ENCODE measurements around the gene TCERG1. TPM values are rescaled to one million over a fixed set of nuclear protein-coding genes. Genes with fewer than 3 reads are reported as not detected.
"Not testable (repeated sequence)": the region's sequence is repeated elsewhere in the genome, so short reads cannot be mapped to it uniquely, and the experiment has no call there.

Gene TCERG1
- total RNA-seq, 1 donor from 2014 or later: 47.5 TPM

GRCh38 chr5:146533882-146534281, 86.7 kb downstream of the TCERG1 start:
- Histone ChIP-seq H3K36me3 (ENCODE audit: control insufficient read depth in 3 of 3, insufficient read depth in 3 of 3, low read length in 3 of 3) (no peaks in the 10 kb centered on the region), H3K27ac (ENCODE audit: low read depth, low read length) (no peak overlapping the region), H3K9me3 (ENCODE audit: control insufficient read depth in 3 of 3, low read length in 3 of 3) (no peaks in the 10 kb centered on the region), H3K4me1 (ENCODE audit: control insufficient read depth in 3 of 3, insufficient read depth in 3 of 3, low read length in 3 of 3) (no peaks in the 10 kb centered on the region), H3K9ac (ENCODE audit: low read depth in 1 of 3, low read length in 3 of 3) (no peak overlapping the region), H3K27me3 (ENCODE audit: control insufficient read depth in 3 of 3, insufficient read depth in 3 of 3, low read length in 3 of 3) (no peaks in the 10 kb centered on the region), H3K4me3 (ENCODE audit: low read length in 3 of 3) (no peak overlapping the region)

DNA sequence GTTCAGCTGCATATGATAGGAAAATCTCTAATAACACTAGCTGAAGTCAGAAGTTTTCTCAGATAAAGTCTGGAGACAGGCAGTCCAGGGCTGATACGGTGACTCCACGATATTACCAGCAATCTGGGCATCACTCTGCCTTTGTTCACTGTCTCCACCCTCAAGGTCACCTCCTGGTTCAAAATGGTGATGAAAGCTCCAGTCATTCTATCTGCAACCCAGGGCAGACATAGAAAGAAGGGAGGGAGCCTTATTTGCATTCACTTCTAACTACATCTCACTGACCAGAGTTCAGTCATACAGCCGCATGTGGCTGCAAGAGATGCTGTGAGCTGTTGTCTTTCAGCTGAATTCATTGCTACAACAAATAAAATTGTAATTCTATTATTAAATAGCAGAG, 91.3 kb downstream of the TCERG1 start:
- H3K4me1 ChIP-seq (ENCODE audit: control insufficient read depth in 3 of 3, insufficient read depth in 3 of 3, low read length in 3 of 3): no peaks in the 10 kb centered on the region
- H3K27ac ChIP-seq (ENCODE audit: low read depth, low read length): no peak overlapping the region
- no peaks in the 10 kb centered on the region for H3K36me3 ChIP-seq (ENCODE audit: control insufficient read depth in 3 of 3, insufficient read depth in 3 of 3, low read length in 3 of 3)
- H3K9ac ChIP-seq (ENCODE audit: low read depth in 1 of 3, low read length in 3 of 3): no peak overlapping the region
- H3K9me3 ChIP-seq (ENCODE audit: control insufficient read depth in 3 of 3, low read length in 3 of 3): no peaks in the 10 kb centered on the region
- H3K27me3 ChIP-seq (ENCODE audit: control insufficient read depth in 3 of 3, insufficient read depth in 3 of 3, low read length in 3 of 3): peaks cover 0 to 3% (median 0%) of the 10 kb centered on the region in 3 donors
- no peak overlapping the region for H3K4me3 ChIP-seq (ENCODE audit: low read length in 3 of 3)

- H3K27ac ChIP-seq (ENCODE audit: low read depth, low read length): no peak overlapping the region
- H3K27me3 ChIP-seq (ENCODE audit: control insufficient read depth in 3 of 3, insufficient read depth in 3 of 3, low read length in 3 of 3): peaks cover 0 to 3% (median 0%) of the 10 kb centered on the region in 3 donors
- no peaks in the 10 kb centered on the region for H3K36me3 ChIP-seq (ENCODE audit: control insufficient read depth in 3 of 3, insufficient read depth in 3 of 3, low read length in 3 of 3)
- H3K9ac ChIP-seq (ENCODE audit: low read depth in 1 of 3, low read length in 3 of 3): no peak overlapping the region
- H3K4me1 ChIP-seq (ENCODE audit: control insufficient read depth in 3 of 3, insufficient read depth in 3 of 3, low read length in 3 of 3): no peaks in the 10 kb centered on the region
- no peak overlapping the region for H3K4me3 ChIP-seq (ENCODE audit: low read length in 3 of 3)
- no peaks in the 10 kb centered on the region for H3K9me3 ChIP-seq (ENCODE audit: control insufficient read depth in 3 of 3, low read length in 3 of 3)
These were observed 92.8 kb downstream of the TCERG1 start for GRCh38 chr5:146539973-146540372.

GRCh38 chr5:146540414-146540813, 93.3 kb downstream of the TCERG1 start:
- H3K4me1 ChIP-seq (ENCODE audit: control insufficient read depth in 3 of 3, insufficient read depth in 3 of 3, low read length in 3 of 3): no peaks in the 10 kb centered on the region
- H3K4me3 ChIP-seq (ENCODE audit: low read length in 3 of 3): no peak overlapping the region
- no peak overlapping the region for H3K27ac ChIP-seq (ENCODE audit: low read depth, low read length)
- no peaks in the 10 kb centered on the region for H3K36me3 ChIP-seq (ENCODE audit: control insufficient read depth in 3 of 3, insufficient read depth in 3 of 3, low read length in 3 of 3)
- H3K9me3 ChIP-seq (ENCODE audit: control insufficient read depth in 3 of 3, low read length in 3 of 3): no peaks in the 10 kb centered on the region
- H3K27me3 ChIP-seq (ENCODE audit: control insufficient read depth in 3 of 3, insufficient read depth in 3 of 3, low read length in 3 of 3): peaks cover 0 to 3% (median 0%) of the 10 kb centered on the region in 3 donors
- H3K9ac ChIP-seq (ENCODE audit: low read depth in 1 of 3, low read length in 3 of 3): no peak overlapping the region

DNA sequence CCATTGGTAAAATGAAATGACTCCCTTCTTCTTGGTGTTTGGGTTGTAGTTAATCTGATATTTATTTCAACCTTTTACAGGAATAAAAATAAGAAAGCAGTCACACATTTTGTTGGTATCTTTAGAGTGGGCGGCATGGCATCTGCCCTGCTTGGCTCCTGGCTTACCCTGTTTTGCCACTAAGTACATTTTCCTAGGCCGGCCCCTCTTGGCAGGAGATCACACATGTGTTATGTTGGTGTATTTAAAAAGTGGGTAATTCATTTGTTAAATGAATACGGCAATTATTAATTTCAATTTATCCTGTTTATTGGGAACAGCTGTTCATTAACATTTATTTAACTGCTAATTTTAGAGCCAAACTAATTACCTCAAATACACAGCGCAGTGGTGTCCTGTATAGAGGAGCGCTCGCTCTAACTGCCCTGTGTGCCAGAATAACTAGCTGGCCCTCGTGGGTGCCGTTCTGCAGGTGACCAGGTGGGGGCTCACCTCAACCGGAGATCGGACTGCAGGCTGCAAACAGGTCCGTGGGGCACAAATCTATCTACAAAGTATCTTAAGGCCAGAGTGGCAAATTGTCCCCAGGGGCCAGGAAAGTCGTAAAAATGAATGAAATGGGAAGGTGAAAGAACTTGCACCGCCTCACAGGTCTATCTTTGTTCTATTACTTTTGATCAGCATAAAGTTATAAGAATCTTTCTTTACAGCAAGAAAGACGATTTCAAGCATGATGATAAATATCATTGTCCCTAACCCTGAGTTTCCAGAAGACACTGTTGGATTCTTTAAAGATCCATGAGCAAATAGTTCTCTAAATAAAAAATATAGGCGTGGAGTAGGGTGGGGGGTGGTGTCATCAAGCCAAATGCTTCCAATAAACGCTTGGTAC, 95.1 kb downstream of the TCERG1 start:
- Histone ChIP-seq H3K9ac (ENCODE audit: low read depth in 1 of 3, low read length in 3 of 3) (no peak overlapping the region), H3K9me3 (ENCODE audit: control insufficient read depth in 3 of 3, low read length in 3 of 3) (no peaks in the 10 kb centered on the region), H3K27ac (ENCODE audit: low read depth, low read length) (no peak overlapping the region), H3K27me3 (ENCODE audit: control insufficient read depth in 3 of 3, insufficient read depth in 3 of 3, low read length in 3 of 3) (peaks cover 0 to 3% (median 0%) of the 10 kb centered on the region in 3 donors), H3K36me3 (ENCODE audit: control insufficient read depth in 3 of 3, insufficient read depth in 3 of 3, low read length in 3 of 3) (no peaks in the 10 kb centered on the region), H3K4me3 (ENCODE audit: low read length in 3 of 3) (no peak overlapping the region), H3K4me1 (ENCODE audit: control insufficient read depth in 3 of 3, insufficient read depth in 3 of 3, low read length in 3 of 3) (no peaks in the 10 kb centered on the region)

GRCh38 chr5:146544232-146544631, 97.1 kb downstream of the TCERG1 start:
- Histone ChIP-seq H3K27me3 (ENCODE audit: control insufficient read depth in 3 of 3, insufficient read depth in 3 of 3, low read length in 3 of 3) (peaks cover 0 to 3% (median 0%) of the 10 kb centered on the region in 3 donors), H3K9ac (ENCODE audit: low read depth in 1 of 3, low read length in 3 of 3) (no peak overlapping the region), H3K4me1 (ENCODE audit: control insufficient read depth in 3 of 3, insufficient read depth in 3 of 3, low read length in 3 of 3) (no peaks in the 10 kb centered on the region)

DNA sequence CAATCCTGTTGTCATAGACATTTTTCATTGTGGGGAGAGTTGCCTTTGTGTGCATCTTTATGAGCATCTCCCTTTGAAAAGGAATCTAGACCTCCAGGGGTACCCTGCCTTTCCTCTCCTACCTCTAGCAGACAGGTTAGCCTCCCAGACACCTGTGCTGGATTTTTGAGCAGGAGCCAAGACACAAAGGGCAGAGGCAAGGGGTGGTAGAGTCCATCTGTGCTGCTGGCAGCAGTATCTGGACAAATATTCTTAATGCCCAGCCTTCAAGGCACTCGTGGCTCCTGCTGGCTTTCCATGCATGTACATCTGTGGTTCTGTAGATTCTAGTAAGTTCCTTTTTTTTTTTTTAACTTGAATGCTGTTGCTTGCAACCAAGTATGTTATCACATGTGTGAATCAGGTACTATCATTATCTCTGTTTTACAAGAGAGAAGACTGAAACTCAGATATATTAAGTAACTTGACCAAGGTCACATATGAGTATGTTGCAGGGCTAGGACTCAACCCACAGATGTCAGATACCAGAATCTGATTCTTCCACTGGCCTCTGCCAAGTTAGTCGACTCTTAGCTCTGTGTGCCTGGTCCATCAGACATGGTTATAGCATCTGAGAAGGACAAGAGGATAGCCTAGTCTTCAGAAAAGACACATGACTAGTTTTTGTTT, 101.8 kb downstream of the TCERG1 start:
- Histone ChIP-seq H3K4me3 (ENCODE audit: low read length in 3 of 3) (no peak overlapping the region), H3K27ac (ENCODE audit: low read depth, low read length) (no peak overlapping the region), H3K9ac (ENCODE audit: low read depth in 1 of 3, low read length in 3 of 3) (no peak overlapping the region), H3K27me3 (ENCODE audit: control insufficient read depth in 3 of 3, insufficient read depth in 3 of 3, low read length in 3 of 3) (peaks cover 0 to 3% (median 0%) of the 10 kb centered on the region in 3 donors), H3K4me1 (ENCODE audit: control insufficient read depth in 3 of 3, insufficient read depth in 3 of 3, low read length in 3 of 3) (no peaks in the 10 kb centered on the region), H3K9me3 (ENCODE audit: control insufficient read depth in 3 of 3, low read length in 3 of 3) (no peaks in the 10 kb centered on the region), H3K36me3 (ENCODE audit: control insufficient read depth in 3 of 3, insufficient read depth in 3 of 3, low read length in 3 of 3) (no peaks in the 10 kb centered on the region)

More at GRCh38 chr5:146544232-146544631, 97.1 kb downstream of the TCERG1 start:
- H3K27ac ChIP-seq (ENCODE audit: low read depth, low read length): no peak overlapping the region
- no peaks in the 10 kb centered on the region for H3K9me3 ChIP-seq (ENCODE audit: control insufficient read depth in 3 of 3, low read length in 3 of 3)
- H3K4me3 ChIP-seq (ENCODE audit: low read length in 3 of 3): no peak overlapping the region
- H3K36me3 ChIP-seq (ENCODE audit: control insufficient read depth in 3 of 3, insufficient read depth in 3 of 3, low read length in 3 of 3): no peaks in the 10 kb centered on the region

- H3K4me1 ChIP-seq (ENCODE audit: control insufficient read depth in 3 of 3, insufficient read depth in 3 of 3, low read length in 3 of 3): no peaks in the 10 kb centered on the region
- no peaks in the 10 kb centered on the region for H3K36me3 ChIP-seq (ENCODE audit: control insufficient read depth in 3 of 3, insufficient read depth in 3 of 3, low read length in 3 of 3)
- H3K27me3 ChIP-seq (ENCODE audit: control insufficient read depth in 3 of 3, insufficient read depth in 3 of 3, low read length in 3 of 3): peaks cover 0 to 3% (median 0%) of the 10 kb centered on the region in 3 donors
- H3K4me3 ChIP-seq (ENCODE audit: low read length in 3 of 3): no peak overlapping the region
- H3K27ac ChIP-seq (ENCODE audit: low read depth, low read length): no peak overlapping the region
- no peak overlapping the region for H3K9ac ChIP-seq (ENCODE audit: low read depth in 1 of 3, low read length in 3 of 3)
- H3K9me3 ChIP-seq (ENCODE audit: control insufficient read depth in 3 of 3, low read length in 3 of 3): no peaks in the 10 kb centered on the region
These were observed 102.5 kb downstream of the TCERG1 start for GRCh38 chr5:146549615-146550014.

DNA sequence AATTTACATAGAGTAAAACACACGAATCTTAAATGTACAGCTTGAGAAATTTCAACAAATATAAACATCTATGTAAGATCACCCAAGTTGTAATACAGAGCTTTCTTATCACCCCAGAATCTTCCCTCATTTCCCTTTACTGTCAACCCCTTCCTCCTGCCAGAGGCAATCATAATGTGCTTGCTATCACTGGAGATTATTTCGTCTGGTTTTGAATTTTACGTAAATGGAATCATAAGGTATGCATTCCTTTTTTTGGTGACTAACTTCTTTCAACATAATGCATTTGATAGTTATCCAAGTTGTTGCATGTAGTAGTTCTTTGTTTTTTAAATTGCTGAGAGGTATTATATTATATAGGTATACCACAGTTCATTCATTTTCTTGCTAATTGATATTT, 106.3 kb downstream of the TCERG1 start:
- no peak overlapping the region for H3K9ac ChIP-seq (ENCODE audit: low read depth in 1 of 3, low read length in 3 of 3)

GRCh38 chr5:146556884-146557283, 109.8 kb downstream of the TCERG1 start:
- H3K4me3 ChIP-seq (ENCODE audit: low read length in 3 of 3); H3K9me3 ChIP-seq (ENCODE audit: control insufficient read depth in 3 of 3, low read length in 3 of 3); H3K4me1 ChIP-seq (ENCODE audit: control insufficient read depth in 3 of 3, insufficient read depth in 3 of 3, low read length in 3 of 3); H3K27me3 ChIP-seq (ENCODE audit: control insufficient read depth in 3 of 3, insufficient read depth in 3 of 3, low read length in 3 of 3); H3K36me3 ChIP-seq (ENCODE audit: control insufficient read depth in 3 of 3, insufficient read depth in 3 of 3, low read length in 3 of 3); H3K9ac ChIP-seq (ENCODE audit: low read depth in 1 of 3, low read length in 3 of 3); H3K27ac ChIP-seq (ENCODE audit: low read depth, low read length): not testable (repeated sequence)

More for the DNA sequence above, 106.3 kb downstream of the TCERG1 start:
- peaks cover 0 to 3% (median 0%) of the 10 kb centered on the region in 3 donors for H3K27me3 ChIP-seq (ENCODE audit: control insufficient read depth in 3 of 3, insufficient read depth in 3 of 3, low read length in 3 of 3)
- no peaks in the 10 kb centered on the region for H3K4me1 ChIP-seq (ENCODE audit: control insufficient read depth in 3 of 3, insufficient read depth in 3 of 3, low read length in 3 of 3)
- no peaks in the 10 kb centered on the region for H3K9me3 ChIP-seq (ENCODE audit: control insufficient read depth in 3 of 3, low read length in 3 of 3)
- no peaks in the 10 kb centered on the region for H3K36me3 ChIP-seq (ENCODE audit: control insufficient read depth in 3 of 3, insufficient read depth in 3 of 3, low read length in 3 of 3)
- no peak overlapping the region for H3K27ac ChIP-seq (ENCODE audit: low read depth, low read length)
- H3K4me3 ChIP-seq (ENCODE audit: low read length in 3 of 3): no peak overlapping the region
